ENCODE measurements around the gene MT3. TPM values are rescaled to one million over a fixed set of nuclear protein-coding genes. Genes with fewer than 3 reads are reported as not detected.

Gene MT3
- total RNA-seq, 2 donors from 2014 or later, result not detected

- Mint-ChIP-seq H3K4me3 (peak overlapping the region; percentile 63), H3K27ac (no peak overlapping the region), H3K27me3 (ENCODE audit: insufficient read depth) (peaks cover 81% of the 10 kb centered on the region), H3K36me3 (ENCODE audit: low read depth) (no peaks in the 10 kb centered on the region), H3K9me3 (no peaks in the 10 kb centered on the region), H3K4me1 (peaks cover 16% of the 10 kb centered on the region)
- TF ChIP-seq CTCF (conservative IDR thresholded peaks at IDR 0.05), result no peak
- WGBS, 2 experiments (ENCODE audit: insufficient coverage in 1 of 2, insufficient read length in 1 of 2), result 39 to 46% methylated on average over 20 to 23 of the region's 23 CpGs
- Histone ChIP-seq H3K36me3 (ENCODE audit: control insufficient read depth, insufficient read depth, low read length) (no peaks in the 10 kb centered on the region), H3K9ac (ENCODE audit: extremely low read depth, low read length, poor library complexity, severe bottlenecking) (no peak overlapping the region), H3K9me3 (ENCODE audit: control insufficient read depth, low read length) (no peaks in the 10 kb centered on the region), H3K27me3 (ENCODE audit: control insufficient read depth, insufficient read depth, low read length, poor library complexity, severe bottlenecking) (peaks cover 70% of the 10 kb centered on the region), H3K4me1 (ENCODE audit: control insufficient read depth, insufficient read depth, low read length) (no peaks in the 10 kb centered on the region), H3K27ac (ENCODE audit: low read depth, low read length) (no peak overlapping the region), H3K4me3 (ENCODE audit: low read length) (peak overlapping the region; percentile 59)
- DNase-seq, result no peak
These were observed 27.4 kb downstream of the MT3 start for GRCh38 chr16:56616608-56617211.

GRCh38 chr16:56617212-56618085 lies 28.1 kb downstream of the MT3 start:
- no peak for TF ChIP-seq CTCF (conservative IDR thresholded peaks at IDR 0.05)
- H3K9me3 Mint-ChIP-seq, result no peaks in the 10 kb centered on the region
- Histone ChIP-seq H3K4me3 (ENCODE audit: low read length) (peak overlapping the region; percentile 59), H3K36me3 (ENCODE audit: control insufficient read depth, insufficient read depth, low read length) (no peaks in the 10 kb centered on the region), H3K27me3 (ENCODE audit: control insufficient read depth, insufficient read depth, low read length, poor library complexity, severe bottlenecking) (peaks cover 70% of the 10 kb centered on the region), H3K9ac (ENCODE audit: extremely low read depth, low read length, poor library complexity, severe bottlenecking) (no peak overlapping the region), H3K27ac (ENCODE audit: low read depth, low read length) (no peak overlapping the region), H3K4me1 (ENCODE audit: control insufficient read depth, insufficient read depth, low read length) (no peaks in the 10 kb centered on the region), H3K9me3 (ENCODE audit: control insufficient read depth, low read length) (no peaks in the 10 kb centered on the region)
- H3K4me3 Mint-ChIP-seq, result peak overlapping the region; percentile 63
- 12 to 14% methylated on average over 20 to 40 of the region's 41 CpGs for WGBS, 2 experiments (ENCODE audit: insufficient coverage in 1 of 2, insufficient read length in 1 of 2)
- H3K27me3 Mint-ChIP-seq (ENCODE audit: insufficient read depth), result peaks cover 82% of the 10 kb centered on the region
- peak; percentile 85 for DNase-seq
- peaks cover 22% of the 10 kb centered on the region for H3K4me1 Mint-ChIP-seq
- H3K36me3 Mint-ChIP-seq (ENCODE audit: low read depth), result no peaks in the 10 kb centered on the region
- no peak overlapping the region for H3K27ac Mint-ChIP-seq

DNA sequence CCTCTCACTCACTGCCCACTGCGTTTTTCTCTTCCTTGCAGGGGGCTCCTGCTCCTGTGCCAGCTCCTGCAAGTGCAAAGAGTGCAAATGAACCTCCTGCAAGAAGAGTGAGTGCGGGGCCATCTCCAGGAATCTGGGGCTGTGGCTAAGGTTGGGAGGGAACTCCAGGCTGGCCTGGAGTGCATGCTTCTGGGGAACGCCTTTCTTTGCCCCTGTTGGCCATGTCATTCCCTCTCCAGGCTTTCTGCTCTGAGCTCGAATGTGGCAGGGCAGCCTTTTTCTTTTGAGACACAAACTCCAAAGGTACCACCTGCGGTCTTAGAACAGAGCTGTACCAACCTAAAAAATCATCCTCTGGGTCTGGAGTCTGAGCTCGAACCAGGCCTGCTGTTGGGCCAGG lies 28.8 kb downstream of the MT3 start:
- H3K27me3 Mint-ChIP-seq (ENCODE audit: insufficient read depth), result peaks cover 86% of the 10 kb centered on the region
- Histone ChIP-seq H3K9me3 (ENCODE audit: control insufficient read depth, low read length) (peaks cover 5% of the 10 kb centered on the region), H3K9ac (ENCODE audit: extremely low read depth, low read length, poor library complexity, severe bottlenecking) (no peak overlapping the region), H3K36me3 (ENCODE audit: control insufficient read depth, insufficient read depth, low read length) (no peaks in the 10 kb centered on the region), H3K4me3 (ENCODE audit: low read length) (no peak overlapping the region), H3K27me3 (ENCODE audit: control insufficient read depth, insufficient read depth, low read length, poor library complexity, severe bottlenecking) (peaks cover 70% of the 10 kb centered on the region), H3K27ac (ENCODE audit: low read depth, low read length) (no peak overlapping the region), H3K4me1 (ENCODE audit: control insufficient read depth, insufficient read depth, low read length) (no peaks in the 10 kb centered on the region)
- H3K4me3 Mint-ChIP-seq, result peak overlapping the region; percentile 63
- peak; percentile 53 for DNase-seq
- TF ChIP-seq CTCF (conservative IDR thresholded peaks at IDR 0.05), result no peak
- no peaks in the 10 kb centered on the region for H3K9me3 Mint-ChIP-seq
- H3K36me3 Mint-ChIP-seq (ENCODE audit: low read depth), result no peaks in the 10 kb centered on the region
- H3K4me1 Mint-ChIP-seq, result peaks cover 22% of the 10 kb centered on the region
- 48 to 52% methylated on average over 6 of the region's 6 CpGs for WGBS, 2 experiments (ENCODE audit: insufficient coverage in 1 of 2, insufficient read length in 1 of 2)
- H3K27ac Mint-ChIP-seq, result no peak overlapping the region

Data from endodermal cell (in vitro differentiated cells).